Measurements from ENCODE around the gene VCP.

The VCP gene

DNA sequence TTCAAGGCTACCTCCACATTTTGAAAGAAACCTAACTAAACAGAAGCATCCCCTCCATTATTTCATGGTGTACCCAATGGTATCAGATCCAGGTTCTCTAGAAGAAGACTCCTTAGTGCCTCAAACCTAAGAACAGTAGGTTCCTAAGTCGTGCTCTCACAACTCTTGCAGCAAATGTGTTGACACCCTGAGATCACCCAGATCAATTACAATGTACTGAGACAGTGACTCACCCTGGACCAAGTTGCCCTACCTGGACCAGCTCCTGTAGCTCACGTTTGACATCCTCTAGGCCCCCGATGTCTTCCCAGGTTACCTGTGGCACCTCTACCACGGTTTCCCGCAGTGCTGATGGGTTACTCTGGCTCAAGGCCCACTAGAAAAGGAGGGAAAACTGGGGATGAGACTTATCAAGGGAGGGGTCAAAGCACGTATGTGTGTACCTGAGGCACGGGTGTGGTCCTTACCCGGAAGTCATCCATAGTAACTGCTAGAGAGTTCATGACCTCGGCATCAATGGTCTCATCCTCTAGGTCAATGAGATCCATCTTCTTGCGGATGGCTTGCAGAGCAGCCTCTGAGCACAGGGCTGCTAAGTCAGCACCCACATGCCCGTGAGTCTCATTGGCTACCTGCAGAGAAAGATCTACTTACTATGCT, 11.7 kb downstream of the VCP start:
- Histone ChIP-seq H3K4me2 (ENCODE audit: low read length) (no peak overlapping the region), H3K4me1 (ENCODE audit: control insufficient read depth, low read length) (no peaks in the 10 kb centered on the region), H3K9me2 (replicated peaks; ENCODE audit: control insufficient read depth, low read length) (no peaks in the 10 kb centered on the region), H3F3A (ENCODE audit: control insufficient read depth, insufficient read depth) (peaks cover 2% of the 10 kb centered on the region; the same call in 1 of the 2 replicates), H3K4me3 (ENCODE audit: low read length) (no peak overlapping the region), H3K27me3 (ENCODE audit: control insufficient read depth, low read length) (no peaks in the 10 kb centered on the region), H3K36me3 (ENCODE audit: control insufficient read depth, low read length) (peaks cover 98% of the 10 kb centered on the region), H4K20me1 (ENCODE audit: control insufficient read depth, insufficient read depth, low read depth, low read length) (no peaks in the 10 kb centered on the region), H3K79me2 (ENCODE audit: control insufficient read depth, low read length) (no peaks in the 10 kb centered on the region; the same call in 1 of the 2 replicates), H3K9me3 (ENCODE audit: control insufficient read depth, insufficient read depth, low read length) (no peaks in the 10 kb centered on the region), H3K27ac (ENCODE audit: low read depth, low read length) (no peak overlapping the region)
- no peak for TF ChIP-seq EZH2phosphoT487 (IDR thresholded peaks at IDR 0.05; ENCODE audit: borderline replicate concordance, low read length)
- TF ChIP-seq, protein P1, sequence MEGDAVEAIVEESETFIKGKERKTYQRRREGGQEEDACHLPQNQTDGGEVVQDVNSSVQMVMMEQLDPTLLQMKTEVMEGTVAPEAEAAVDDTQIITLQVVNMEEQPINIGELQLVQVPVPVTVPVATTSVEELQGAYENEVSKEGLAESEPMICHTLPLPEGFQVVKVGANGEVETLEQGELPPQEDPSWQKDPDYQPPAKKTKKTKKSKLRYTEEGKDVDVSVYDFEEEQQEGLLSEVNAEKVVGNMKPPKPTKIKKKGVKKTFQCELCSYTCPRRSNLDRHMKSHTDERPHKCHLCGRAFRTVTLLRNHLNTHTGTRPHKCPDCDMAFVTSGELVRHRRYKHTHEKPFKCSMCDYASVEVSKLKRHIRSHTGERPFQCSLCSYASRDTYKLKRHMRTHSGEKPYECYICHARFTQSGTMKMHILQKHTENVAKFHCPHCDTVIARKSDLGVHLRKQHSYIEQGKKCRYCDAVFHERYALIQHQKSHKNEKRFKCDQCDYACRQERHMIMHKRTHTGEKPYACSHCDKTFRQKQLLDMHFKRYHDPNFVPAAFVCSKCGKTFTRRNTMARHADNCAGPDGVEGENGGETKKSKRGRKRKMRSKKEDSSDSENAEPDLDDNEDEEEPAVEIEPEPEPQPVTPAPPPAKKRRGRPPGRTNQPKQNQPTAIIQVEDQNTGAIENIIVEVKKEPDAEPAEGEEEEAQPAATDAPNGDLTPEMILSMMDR (IDR thresholded peaks at IDR 0.05; ENCODE audit: low read depth, low read length, poor library complexity, severe bottlenecking), result no peak

DNA sequence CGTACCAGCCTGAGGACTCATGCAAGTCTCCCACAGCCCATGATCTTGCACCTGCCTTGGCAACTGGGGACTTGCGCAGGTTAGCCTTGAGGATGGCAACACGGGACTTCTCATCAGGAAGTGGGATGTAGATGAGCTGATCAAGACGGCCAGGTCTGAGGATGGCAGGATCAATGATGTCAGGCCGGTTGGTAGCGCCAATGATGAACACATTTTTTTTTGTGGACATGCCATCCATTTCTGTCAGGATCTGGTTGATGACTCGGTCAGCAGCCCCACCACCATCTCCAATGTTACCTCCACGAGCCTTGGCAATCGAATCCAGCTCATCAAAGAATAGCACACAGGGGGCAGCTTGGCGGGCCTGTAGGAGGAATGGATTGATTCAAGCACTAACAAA, 13.0 kb downstream of the VCP start:
- H4K20me1 ChIP-seq (ENCODE audit: control insufficient read depth, insufficient read depth, low read depth, low read length), result no peaks in the 10 kb centered on the region
- peaks cover 7% of the 10 kb centered on the region; the same call in 1 of the 2 replicates for H3F3A ChIP-seq (ENCODE audit: control insufficient read depth, insufficient read depth)
- no peaks in the 10 kb centered on the region for H3K9me3 ChIP-seq (ENCODE audit: control insufficient read depth, insufficient read depth, low read length)
- H3K9me2 ChIP-seq (replicated peaks; ENCODE audit: control insufficient read depth, low read length), result no peaks in the 10 kb centered on the region
- H3K4me1 ChIP-seq (ENCODE audit: control insufficient read depth, low read length), result no peaks in the 10 kb centered on the region
- peaks cover 97% of the 10 kb centered on the region for H3K36me3 ChIP-seq (ENCODE audit: control insufficient read depth, low read length)
- H3K4me3 ChIP-seq (ENCODE audit: low read length), result no peak overlapping the region
- H3K27me3 ChIP-seq (ENCODE audit: control insufficient read depth, low read length), result no peaks in the 10 kb centered on the region
- no peak overlapping the region for H3K4me2 ChIP-seq (ENCODE audit: low read length)
- H3K27ac ChIP-seq (ENCODE audit: low read depth, low read length), result no peak overlapping the region
- H3K79me2 ChIP-seq (ENCODE audit: control insufficient read depth, low read length), result no peaks in the 10 kb centered on the region; the same call in 1 of the 2 replicates
- TF ChIP-seq, protein P1 (IDR thresholded peaks at IDR 0.05; ENCODE audit: low read depth, low read length, poor library complexity, severe bottlenecking), result no peak
- no peak for TF ChIP-seq EZH2phosphoT487 (IDR thresholded peaks at IDR 0.05; ENCODE audit: borderline replicate concordance, low read length)

DNA sequence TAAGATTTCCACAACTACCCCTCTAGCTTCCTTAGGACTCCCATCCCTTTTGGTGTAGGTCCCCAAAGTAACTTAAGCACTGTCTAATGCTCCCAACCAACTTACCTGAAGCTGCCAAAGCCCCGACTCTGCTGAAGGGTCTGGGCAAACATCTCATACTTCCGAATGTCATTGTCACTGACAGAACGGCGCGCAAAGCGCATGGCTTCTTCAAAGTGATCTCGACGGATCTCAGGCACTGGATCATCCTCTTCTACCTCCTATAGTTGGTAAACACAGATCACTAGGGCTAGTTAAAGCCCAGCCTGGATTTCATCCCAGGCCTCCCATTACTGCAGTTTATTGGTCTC, 15.2 kb downstream of the VCP start:
- no peak overlapping the region for H3K4me2 ChIP-seq (ENCODE audit: low read length)
- H4K20me1 ChIP-seq (ENCODE audit: control insufficient read depth, insufficient read depth, low read depth, low read length), result no peaks in the 10 kb centered on the region
- H3K27ac ChIP-seq (ENCODE audit: low read depth, low read length), result no peak overlapping the region
- TF ChIP-seq, protein P1 (IDR thresholded peaks at IDR 0.05; ENCODE audit: low read depth, low read length, poor library complexity, severe bottlenecking), result no peak
- no peak for TF ChIP-seq EZH2phosphoT487 (IDR thresholded peaks at IDR 0.05; ENCODE audit: borderline replicate concordance, low read length)
- H3K4me1 ChIP-seq (ENCODE audit: control insufficient read depth, low read length), result no peaks in the 10 kb centered on the region
- no peaks in the 10 kb centered on the region for H3K9me2 ChIP-seq (replicated peaks; ENCODE audit: control insufficient read depth, low read length)
- no peak overlapping the region for H3K4me3 ChIP-seq (ENCODE audit: low read length)
- no peaks in the 10 kb centered on the region for H3K79me2 ChIP-seq (ENCODE audit: control insufficient read depth, low read length)
- peaks cover 7% of the 10 kb centered on the region; the same call in 1 of the 2 replicates for H3F3A ChIP-seq (ENCODE audit: control insufficient read depth, insufficient read depth)
- no peaks in the 10 kb centered on the region for H3K9me3 ChIP-seq (ENCODE audit: control insufficient read depth, insufficient read depth, low read length)
- H3K36me3 ChIP-seq (ENCODE audit: control insufficient read depth, low read length), result peaks cover 77% of the 10 kb centered on the region
- H3K27me3 ChIP-seq (ENCODE audit: control insufficient read depth, low read length), result no peaks in the 10 kb centered on the region
